Liver (tissue), 9 donors: Measurements from ENCODE around the gene HOXC13. TPM values are rescaled to one million over a fixed set of nuclear protein-coding genes. Genes with fewer than 3 reads are reported as not detected.

Source experiments
- DNase-seq: peaks from one replicate; pipeline ENCODE4 v3.0.0-alpha.2; 2017; ENCODE audit warnings: low spot score
- H3K27ac ChIP-seq, 2 donors: one replicate each; pipeline ENCODE4 v1.7.0; 2013; ENCODE audit warnings: inconsistent platforms in 2 of 2, low read length in 2 of 2, control low read depth in 1 of 2, low read depth in 1 of 2, mild to moderate bottlenecking in 1 of 2
- H3K27me3 ChIP-seq, 4 donors: one replicate each; pipeline versions ENCODE4 v1.6.1 to v1.7.0; 2013; ENCODE audit warnings: low read length in 3 of 4, inconsistent platforms in 1 of 4, mild to moderate bottlenecking in 1 of 4, moderate library complexity in 1 of 4; ENCODE audit not compliant: control insufficient read depth in 4 of 4, insufficient read depth in 4 of 4
- H3K36me3 ChIP-seq, 4 donors: one replicate each; pipeline versions ENCODE4 v1.6.1 to v1.7.0; 2013; ENCODE audit warnings: low read length in 3 of 4, mild to moderate bottlenecking in 3 of 4, low read depth in 1 of 4, moderate library complexity in 1 of 4; ENCODE audit not compliant: control insufficient read depth in 4 of 4, insufficient read depth in 3 of 4
- H3K4me1 ChIP-seq, 4 donors: one replicate each; pipeline versions ENCODE4 v1.6.1 to v1.7.0; 2013; ENCODE audit warnings: low read length in 3 of 4, mild to moderate bottlenecking in 3 of 4, moderate library complexity in 1 of 4; ENCODE audit not compliant: control insufficient read depth in 4 of 4, insufficient read depth in 4 of 4
- H3K4me3 ChIP-seq, 3 donors: one replicate each; pipeline versions ENCODE4 v1.6.1 to v1.7.0; 2013; ENCODE audit warnings: low read length in 3 of 3, control low read depth in 1 of 3, low read depth in 1 of 3, mild to moderate bottlenecking in 1 of 3
- H3K9ac ChIP-seq, 2 donors: one replicate each; pipeline ENCODE4 v1.7.0; 2013; ENCODE audit warnings: low read length in 2 of 2, mild to moderate bottlenecking in 2 of 2, moderate library complexity in 2 of 2, control low read depth in 1 of 2, low read depth in 1 of 2
- H3K9me3 ChIP-seq, 4 donors: one replicate each; pipeline versions ENCODE4 v1.6.1 to v1.7.0; 2013; ENCODE audit warnings: low read length in 3 of 4; ENCODE audit not compliant: control insufficient read depth in 4 of 4
- EGR1 ChIP-seq, 2 donors: IDR thresholded peaks; 2 replicates each; pipeline ENCODE4 v1.6.1; 2016 to 2018; ENCODE audit warnings: antibody characterized with exemption in 2 of 2, low read depth in 2 of 2
- FOXA1 ChIP-seq: IDR thresholded peaks from 2 replicates; pipeline ENCODE4 v1.6.1; 2016; ENCODE audit warnings: antibody characterized with exemption
- FOXA2 ChIP-seq: IDR thresholded peaks from 2 replicates; pipeline ENCODE4 v1.6.1; 2016; ENCODE audit warnings: antibody characterized with exemption
- GABPA ChIP-seq, 2 donors: IDR thresholded peaks in 1 of 2; conservative IDR thresholded peaks in 1 of 2; 2 replicates each; pipeline ENCODE4 v1.6.1; 2016; ENCODE audit warnings: antibody characterized with exemption in 2 of 2, mild to moderate bottlenecking in 1 of 2, moderate library complexity in 1 of 2
- HNF4A ChIP-seq, 2 donors: conservative IDR thresholded peaks; 2 replicates each; pipeline ENCODE4 v1.6.1; 2016; ENCODE audit warnings: antibody characterized with exemption in 2 of 2, mild to moderate bottlenecking in 2 of 2
- HNF4G ChIP-seq: IDR thresholded peaks from 2 replicates; pipeline ENCODE4 v1.6.1; 2016; ENCODE audit warnings: antibody characterized with exemption
- NR2F2 ChIP-seq: IDR thresholded peaks from 2 replicates; pipeline ENCODE4 v1.6.1; 2016; ENCODE audit warnings: antibody characterized with exemption
- RAD21 ChIP-seq, 2 donors: IDR thresholded peaks; 2 replicates each; pipeline ENCODE4 v1.6.1; 2016; ENCODE audit warnings: antibody characterized with exemption in 2 of 2, mild to moderate bottlenecking in 2 of 2
- RXRA ChIP-seq, 2 donors: IDR thresholded peaks; 2 replicates each; pipeline ENCODE4 v1.6.1; 2017 to 2018; ENCODE audit warnings: antibody characterized with exemption in 2 of 2, mild to moderate bottlenecking in 1 of 2
- TAF1 ChIP-seq: conservative IDR thresholded peaks from 2 replicates; pipeline ENCODE4 v1.6.1; 2016; ENCODE audit warnings: antibody characterized with exemption, mild to moderate bottlenecking
- WGBS: extraction: QIAGEN DNeasy Blood & Tissue Kit; methylation state at CpG from one replicate; pipeline ENCODE4 v1.1.7; 2013; 5-methylcytosine and 5-hydroxymethylcytosine counted together
- polyA plus RNA-seq, 2 donors: library from polyadenylated mRNA; stranded (reverse) in 1 of 2; unstranded in 1 of 2; fragments of 200-250 nt in 1 of 2; fragments of >200 nt in 1 of 2; fragmentation: Nextera tagmentation in 1 of 2; extraction: Ambion mirVana in 1 of 2; gene quantifications; one replicate each; pipeline versions ENCODE4 v1.2.1 to v1.2.3, GENCODE V29; 2013 to 2015
- total RNA-seq, 2 donors: library from RNA; depleted of rRNA; stranded (reverse); fragments of >200 nt; gene quantifications; one replicate each; pipeline ENCODE4 v1.2.3, GENCODE V29; 2014
- TF ChIP-seq, protein P1 (sequence below): IDR thresholded peaks from 2 replicates; pipeline ENCODE4 v1.6.1; 2016; ENCODE audit warnings: antibody characterized with exemption
- TF ChIP-seq, protein P2 (sequence below): fragments of 150-350 bp; IDR thresholded peaks from 2 replicates; pipeline ENCODE4 v1.5.1; 2017; ENCODE audit warnings: improper control_type of control experiment, low read depth, low read length; ENCODE audit not compliant: missing input control
- TF ChIP-seq, protein P3 (sequence below): IDR thresholded peaks from 2 replicates; pipeline ENCODE4 v1.6.1; 2016; ENCODE audit warnings: antibody characterized with exemption, mild to moderate bottlenecking
- TF ChIP-seq, protein P4 (sequence below): IDR thresholded peaks from 2 replicates; pipeline ENCODE4 v1.6.1; 2016; ENCODE audit warnings: antibody characterized with exemption
- TF ChIP-seq, protein P5 (sequence below): IDR thresholded peaks from 2 replicates; pipeline ENCODE4 v1.6.1; 2016; ENCODE audit warnings: antibody characterized with exemption
- donor health status: healthy.
- donor health status: healthy.
- donor health status: healthy.
- donor health status: healthy.
- donor health status: healthy.

The HOXC13 gene
- total and polyA plus RNA-seq, 4 donors, result not detected

DNA sequence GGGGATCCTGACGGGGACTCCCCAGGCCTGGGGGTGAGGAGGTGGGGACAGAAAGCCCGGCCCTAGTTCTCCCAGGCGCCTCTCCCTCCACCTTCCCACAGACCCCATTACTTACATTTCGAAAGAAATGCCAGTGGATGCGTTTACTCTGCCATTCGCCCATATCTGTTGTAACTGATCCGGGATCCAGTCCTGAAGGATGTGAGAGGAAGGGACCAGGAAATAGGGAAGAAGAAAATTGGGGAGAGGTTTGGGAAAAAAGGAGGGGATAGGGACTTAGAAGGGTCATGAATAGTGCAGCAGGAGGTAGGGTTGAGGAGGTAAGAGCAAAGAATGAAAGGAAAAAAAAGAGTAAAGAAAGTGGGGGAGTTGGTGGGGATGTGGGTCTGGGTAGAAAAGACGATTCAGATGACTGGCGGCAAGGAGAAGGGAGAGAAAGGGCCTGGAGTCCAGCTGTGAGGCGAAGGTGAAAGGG lies 17.2 kb downstream of the HOXC13 start:
- peaks cover 0 to 2% (median 0%) of the 10 kb centered on the region in 4 donors for H3K4me1 ChIP-seq
- H3K9ac ChIP-seq, result no peak overlapping the region
- no peak for DNase-seq
- H3K36me3 ChIP-seq, result no peaks in the 10 kb centered on the region
- H3K27ac ChIP-seq, result no peak overlapping the region
- no peak overlapping the region for H3K4me3 ChIP-seq
- TF ChIP-seq, protein P1, sequence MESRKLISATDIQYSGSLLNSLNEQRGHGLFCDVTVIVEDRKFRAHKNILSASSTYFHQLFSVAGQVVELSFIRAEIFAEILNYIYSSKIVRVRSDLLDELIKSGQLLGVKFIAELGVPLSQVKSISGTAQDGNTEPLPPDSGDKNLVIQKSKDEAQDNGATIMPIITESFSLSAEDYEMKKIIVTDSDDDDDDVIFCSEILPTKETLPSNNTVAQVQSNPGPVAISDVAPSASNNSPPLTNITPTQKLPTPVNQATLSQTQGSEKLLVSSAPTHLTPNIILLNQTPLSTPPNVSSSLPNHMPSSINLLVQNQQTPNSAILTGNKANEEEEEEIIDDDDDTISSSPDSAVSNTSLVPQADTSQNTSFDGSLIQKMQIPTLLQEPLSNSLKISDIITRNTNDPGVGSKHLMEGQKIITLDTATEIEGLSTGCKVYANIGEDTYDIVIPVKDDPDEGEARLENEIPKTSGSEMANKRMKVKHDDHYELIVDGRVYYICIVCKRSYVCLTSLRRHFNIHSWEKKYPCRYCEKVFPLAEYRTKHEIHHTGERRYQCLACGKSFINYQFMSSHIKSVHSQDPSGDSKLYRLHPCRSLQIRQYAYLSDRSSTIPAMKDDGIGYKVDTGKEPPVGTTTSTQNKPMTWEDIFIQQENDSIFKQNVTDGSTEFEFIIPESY, result no peak
- TF ChIP-seq EGR1 (IDR thresholded peaks at IDR 0.05; ENCODE audit: low read depth in 2 of 2), result no peak
- TF ChIP-seq RXRA (IDR thresholded peaks at IDR 0.05), result no peak
- TF ChIP-seq, protein P2, sequence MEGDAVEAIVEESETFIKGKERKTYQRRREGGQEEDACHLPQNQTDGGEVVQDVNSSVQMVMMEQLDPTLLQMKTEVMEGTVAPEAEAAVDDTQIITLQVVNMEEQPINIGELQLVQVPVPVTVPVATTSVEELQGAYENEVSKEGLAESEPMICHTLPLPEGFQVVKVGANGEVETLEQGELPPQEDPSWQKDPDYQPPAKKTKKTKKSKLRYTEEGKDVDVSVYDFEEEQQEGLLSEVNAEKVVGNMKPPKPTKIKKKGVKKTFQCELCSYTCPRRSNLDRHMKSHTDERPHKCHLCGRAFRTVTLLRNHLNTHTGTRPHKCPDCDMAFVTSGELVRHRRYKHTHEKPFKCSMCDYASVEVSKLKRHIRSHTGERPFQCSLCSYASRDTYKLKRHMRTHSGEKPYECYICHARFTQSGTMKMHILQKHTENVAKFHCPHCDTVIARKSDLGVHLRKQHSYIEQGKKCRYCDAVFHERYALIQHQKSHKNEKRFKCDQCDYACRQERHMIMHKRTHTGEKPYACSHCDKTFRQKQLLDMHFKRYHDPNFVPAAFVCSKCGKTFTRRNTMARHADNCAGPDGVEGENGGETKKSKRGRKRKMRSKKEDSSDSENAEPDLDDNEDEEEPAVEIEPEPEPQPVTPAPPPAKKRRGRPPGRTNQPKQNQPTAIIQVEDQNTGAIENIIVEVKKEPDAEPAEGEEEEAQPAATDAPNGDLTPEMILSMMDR, result no peak
- TF ChIP-seq, protein P3, sequence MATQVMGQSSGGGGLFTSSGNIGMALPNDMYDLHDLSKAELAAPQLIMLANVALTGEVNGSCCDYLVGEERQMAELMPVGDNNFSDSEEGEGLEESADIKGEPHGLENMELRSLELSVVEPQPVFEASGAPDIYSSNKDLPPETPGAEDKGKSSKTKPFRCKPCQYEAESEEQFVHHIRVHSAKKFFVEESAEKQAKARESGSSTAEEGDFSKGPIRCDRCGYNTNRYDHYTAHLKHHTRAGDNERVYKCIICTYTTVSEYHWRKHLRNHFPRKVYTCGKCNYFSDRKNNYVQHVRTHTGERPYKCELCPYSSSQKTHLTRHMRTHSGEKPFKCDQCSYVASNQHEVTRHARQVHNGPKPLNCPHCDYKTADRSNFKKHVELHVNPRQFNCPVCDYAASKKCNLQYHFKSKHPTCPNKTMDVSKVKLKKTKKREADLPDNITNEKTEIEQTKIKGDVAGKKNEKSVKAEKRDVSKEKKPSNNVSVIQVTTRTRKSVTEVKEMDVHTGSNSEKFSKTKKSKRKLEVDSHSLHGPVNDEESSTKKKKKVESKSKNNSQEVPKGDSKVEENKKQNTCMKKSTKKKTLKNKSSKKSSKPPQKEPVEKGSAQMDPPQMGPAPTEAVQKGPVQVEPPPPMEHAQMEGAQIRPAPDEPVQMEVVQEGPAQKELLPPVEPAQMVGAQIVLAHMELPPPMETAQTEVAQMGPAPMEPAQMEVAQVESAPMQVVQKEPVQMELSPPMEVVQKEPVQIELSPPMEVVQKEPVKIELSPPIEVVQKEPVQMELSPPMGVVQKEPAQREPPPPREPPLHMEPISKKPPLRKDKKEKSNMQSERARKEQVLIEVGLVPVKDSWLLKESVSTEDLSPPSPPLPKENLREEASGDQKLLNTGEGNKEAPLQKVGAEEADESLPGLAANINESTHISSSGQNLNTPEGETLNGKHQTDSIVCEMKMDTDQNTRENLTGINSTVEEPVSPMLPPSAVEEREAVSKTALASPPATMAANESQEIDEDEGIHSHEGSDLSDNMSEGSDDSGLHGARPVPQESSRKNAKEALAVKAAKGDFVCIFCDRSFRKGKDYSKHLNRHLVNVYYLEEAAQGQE, result no peak
- no peak for TF ChIP-seq TAF1
- TF ChIP-seq FOXA1, result no peak
- TF ChIP-seq GABPA (IDR thresholded peaks at IDR 0.05 in 1 of 2, conservative IDR thresholded peaks at IDR 0.05 in 1 of 2), result no peak
- TF ChIP-seq, protein P4, sequence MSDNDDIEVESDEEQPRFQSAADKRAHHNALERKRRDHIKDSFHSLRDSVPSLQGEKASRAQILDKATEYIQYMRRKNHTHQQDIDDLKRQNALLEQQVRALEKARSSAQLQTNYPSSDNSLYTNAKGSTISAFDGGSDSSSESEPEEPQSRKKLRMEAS, result no peak
- no peak for TF ChIP-seq FOXA2
- TF ChIP-seq HNF4G, result no peak
- peaks cover 15 to 47% (median 26%) of the 10 kb centered on the region in 4 donors for H3K27me3 ChIP-seq
- WGBS, result 11% methylated on average over 10 of the region's 10 CpGs
- peaks cover 0 to 4% (median 0%) of the 10 kb centered on the region in 4 donors for H3K9me3 ChIP-seq

DNA sequence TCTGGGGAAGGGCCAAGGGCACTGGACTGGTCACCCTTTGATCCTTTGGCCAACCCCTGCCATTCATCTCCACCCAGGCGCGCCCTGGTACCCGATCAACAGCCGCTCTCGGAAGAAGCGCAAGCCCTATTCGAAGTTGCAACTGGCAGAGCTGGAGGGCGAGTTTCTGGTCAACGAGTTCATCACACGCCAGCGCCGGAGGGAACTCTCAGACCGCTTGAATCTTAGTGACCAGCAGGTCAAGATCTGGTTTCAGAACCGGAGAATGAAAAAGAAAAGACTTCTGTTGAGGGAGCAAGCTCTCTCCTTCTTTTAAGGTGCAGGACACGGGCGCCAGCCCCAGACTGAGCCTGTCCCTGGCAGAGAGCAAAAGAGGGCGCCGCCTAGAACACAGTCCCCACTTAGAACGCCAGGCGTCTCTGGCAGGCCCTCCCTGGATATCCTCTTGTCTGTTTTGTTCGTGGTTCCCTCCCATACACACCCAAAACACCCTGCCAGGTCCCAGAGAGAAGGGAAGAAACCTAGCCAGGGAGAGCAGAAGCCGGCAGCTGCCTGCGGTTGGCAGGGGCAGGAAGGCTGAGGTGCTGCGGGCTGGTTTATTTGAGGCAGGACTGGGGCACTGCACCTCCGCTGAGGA lies 17.7 kb downstream of the HOXC13 start:
- peaks cover 13 to 47% (median 25%) of the 10 kb centered on the region in 4 donors for H3K27me3 ChIP-seq
- H3K27ac ChIP-seq, result no peak overlapping the region
- H3K9me3 ChIP-seq, result peaks cover 0 to 4% (median 0%) of the 10 kb centered on the region in 4 donors
- 12% methylated on average over 25 of the region's 25 CpGs for WGBS
- H3K36me3 ChIP-seq, result no peaks in the 10 kb centered on the region
- no peak overlapping the region for H3K4me3 ChIP-seq
- TF ChIP-seq FOXA2, result no peak
- no peak for TF ChIP-seq FOXA1
- TF ChIP-seq, protein P2, result no peak
- TF ChIP-seq, protein P5, sequence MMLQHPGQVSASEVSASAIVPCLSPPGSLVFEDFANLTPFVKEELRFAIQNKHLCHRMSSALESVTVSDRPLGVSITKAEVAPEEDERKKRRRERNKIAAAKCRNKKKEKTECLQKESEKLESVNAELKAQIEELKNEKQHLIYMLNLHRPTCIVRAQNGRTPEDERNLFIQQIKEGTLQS, result no peak
- TF ChIP-seq RAD21 (IDR thresholded peaks at IDR 0.05), result no peak
- TF ChIP-seq, protein P3, result no peak
- no peak for TF ChIP-seq HNF4A (conservative IDR thresholded peaks at IDR 0.05)
- TF ChIP-seq NR2F2, result no peak
- TF ChIP-seq, protein P4, result no peak
- H3K9ac ChIP-seq, result no peak overlapping the region
- DNase-seq, result no peak
- peaks cover 0 to 2% (median 0%) of the 10 kb centered on the region in 4 donors for H3K4me1 ChIP-seq
